Gastrocnemius medialis (tissue), 4 donors: ENCODE results near the gene MAGI1.

Experiments
- POLR2A ChIP-seq, 2 donors: fragments of 450-650 bp; IDR thresholded peaks; one replicate each; pipeline ENCODE4 v1.6.1; 2017; ENCODE audit warnings: antibody characterized with exemption in 2 of 2, mild to moderate bottlenecking in 2 of 2, moderate library complexity in 2 of 2
- TF ChIP-seq, protein P1 (sequence below), 5 experiments: fragments of 450-650 bp in 3 of 5; fragments of 200-600 bp in 2 of 5; sonication (generic) in 2 of 5; IDR thresholded peaks in 4 of 5; conservative IDR thresholded peaks in 1 of 5; 1 replicate in 4 of 5; 2 replicates in 1 of 5; pipeline ENCODE4 v1.5.1; 2016 to 2019; ENCODE audit warnings: antibody characterized with exemption in 5 of 5, mild to moderate bottlenecking in 3 of 5, moderate library complexity in 3 of 5

DNA sequence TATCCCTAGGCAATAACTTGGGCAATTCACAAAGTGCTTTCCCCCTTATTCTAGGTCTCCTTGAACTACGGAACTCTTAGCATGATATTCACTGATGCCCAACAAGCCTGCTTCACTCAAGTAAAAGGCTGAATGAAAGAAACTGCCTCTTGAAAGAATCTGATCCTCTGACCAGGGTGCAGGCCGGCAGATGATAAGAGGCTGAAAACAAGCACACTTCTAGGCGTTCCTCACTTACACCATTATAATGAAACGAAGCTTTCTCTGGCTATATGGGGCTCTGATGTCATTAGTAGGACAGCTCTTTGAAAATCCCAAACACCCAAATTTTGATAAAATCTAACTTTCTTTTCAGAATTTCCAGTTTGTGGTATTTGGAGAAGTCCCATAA lies 28.4 kb downstream of the MAGI1 start:
- TF ChIP-seq, protein P1, sequence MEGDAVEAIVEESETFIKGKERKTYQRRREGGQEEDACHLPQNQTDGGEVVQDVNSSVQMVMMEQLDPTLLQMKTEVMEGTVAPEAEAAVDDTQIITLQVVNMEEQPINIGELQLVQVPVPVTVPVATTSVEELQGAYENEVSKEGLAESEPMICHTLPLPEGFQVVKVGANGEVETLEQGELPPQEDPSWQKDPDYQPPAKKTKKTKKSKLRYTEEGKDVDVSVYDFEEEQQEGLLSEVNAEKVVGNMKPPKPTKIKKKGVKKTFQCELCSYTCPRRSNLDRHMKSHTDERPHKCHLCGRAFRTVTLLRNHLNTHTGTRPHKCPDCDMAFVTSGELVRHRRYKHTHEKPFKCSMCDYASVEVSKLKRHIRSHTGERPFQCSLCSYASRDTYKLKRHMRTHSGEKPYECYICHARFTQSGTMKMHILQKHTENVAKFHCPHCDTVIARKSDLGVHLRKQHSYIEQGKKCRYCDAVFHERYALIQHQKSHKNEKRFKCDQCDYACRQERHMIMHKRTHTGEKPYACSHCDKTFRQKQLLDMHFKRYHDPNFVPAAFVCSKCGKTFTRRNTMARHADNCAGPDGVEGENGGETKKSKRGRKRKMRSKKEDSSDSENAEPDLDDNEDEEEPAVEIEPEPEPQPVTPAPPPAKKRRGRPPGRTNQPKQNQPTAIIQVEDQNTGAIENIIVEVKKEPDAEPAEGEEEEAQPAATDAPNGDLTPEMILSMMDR (IDR thresholded peaks at IDR 0.05 in 4 of 5, conservative IDR thresholded peaks at IDR 0.05 in 1 of 5): no peak
- TF ChIP-seq POLR2A (IDR thresholded peaks at IDR 0.05): no peak
